ENCODE results near the gene MPV17.

Gene MPV17

GRCh38 chr2:27309651-27310050 is 13.2 kb downstream of the MPV17 start:
- H3K27me3 ChIP-seq (ENCODE audit: control insufficient read depth, low read length), result no peaks in the 10 kb centered on the region
- H3K9me2 ChIP-seq (replicated peaks; ENCODE audit: control insufficient read depth, low read length), result no peaks in the 10 kb centered on the region
- TF ChIP-seq EZH2phosphoT487 (IDR thresholded peaks at IDR 0.05; ENCODE audit: borderline replicate concordance, low read length) (no peak), CTCF (IDR thresholded peaks at IDR 0.05; ENCODE audit: low read depth, low read length, poor library complexity, severe bottlenecking) (no peak)

GRCh38 chr2:27308359-27308881 is 14.5 kb downstream of the MPV17 start, which contains the start of gene UCN:
Gene UCN, minus strand, starts transcription at chr2:27308445. Its CDS starts 550 bp downstream, at chr2:27307895.
- H3F3A ChIP-seq (ENCODE audit: control insufficient read depth, insufficient read depth), result no peaks in the 10 kb centered on the region; the same call in 1 of the 2 replicates
- H3K4me3 ChIP-seq (ENCODE audit: low read length), result no peak within 1 kb of the TSS
- H3K4me2 ChIP-seq (ENCODE audit: low read length), result no peak within 1 kb of the TSS

More at GRCh38 chr2:27309651-27310050, 13.2 kb downstream of the MPV17 start:
- Histone ChIP-seq H3K9me3 (ENCODE audit: control insufficient read depth, insufficient read depth, low read length) (no peaks in the 10 kb centered on the region), H3K4me3 (ENCODE audit: low read length) (no peak overlapping the region), H3F3A (ENCODE audit: control insufficient read depth, insufficient read depth) (no peaks in the 10 kb centered on the region; the same call in 1 of the 2 replicates), H3K79me2 (ENCODE audit: control insufficient read depth, low read length) (no peaks in the 10 kb centered on the region), H3K4me2 (ENCODE audit: low read length) (no peak overlapping the region), H3K4me1 (ENCODE audit: control insufficient read depth, low read length) (0 out of 2 replicates have a peak, but pooled peaks cover 5% of the 10 kb centered on the region), H4K20me1 (ENCODE audit: control insufficient read depth, insufficient read depth, low read depth, low read length) (no peaks in the 10 kb centered on the region), H3K36me3 (ENCODE audit: control insufficient read depth, low read length) (peaks cover 3% of the 10 kb centered on the region; the same call in 1 of the 2 replicates), H3K27ac (ENCODE audit: low read depth, low read length) (no peak overlapping the region)

DNA sequence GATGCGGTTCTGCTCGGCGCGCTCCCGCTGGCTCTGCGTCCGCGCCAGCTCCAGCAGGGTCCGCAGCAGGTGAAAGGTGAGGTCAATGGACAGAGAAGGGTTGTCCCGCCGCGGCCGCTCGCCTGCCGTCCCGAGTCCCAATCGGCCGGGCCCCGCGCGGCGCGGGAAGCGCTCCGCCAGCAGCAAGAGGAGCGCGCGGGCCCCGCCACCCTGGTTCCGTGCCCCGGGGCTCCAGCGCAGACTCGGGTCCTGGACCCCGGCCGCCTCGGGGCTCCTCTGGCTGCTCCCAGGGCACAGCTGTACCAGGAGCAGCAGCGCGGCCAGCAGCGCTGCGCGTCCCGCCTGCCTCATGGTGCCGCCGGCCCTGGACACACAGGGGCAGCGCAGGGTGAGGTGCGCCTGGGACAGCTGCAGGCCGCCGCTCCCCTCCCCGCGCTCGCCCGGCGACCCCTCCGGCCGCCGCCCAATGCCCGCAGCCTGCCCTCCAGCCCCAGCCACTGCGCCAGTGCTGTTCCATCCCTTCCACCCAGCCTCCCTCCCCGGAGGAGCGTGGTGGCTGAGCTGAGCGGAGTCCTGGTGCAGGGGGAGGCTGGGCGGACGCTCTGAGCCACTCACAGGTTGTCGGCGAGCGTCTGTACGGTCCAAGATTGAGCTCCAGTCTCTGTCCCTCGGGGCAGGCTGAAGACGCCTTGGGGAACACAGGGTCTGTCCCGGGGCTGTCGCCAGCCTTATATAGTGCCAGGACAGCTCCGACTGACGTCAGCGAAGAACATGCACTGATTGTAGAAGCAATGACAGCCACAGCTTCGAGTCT is 15.1 kb downstream of the MPV17 start:
- Histone ChIP-seq H4K20me1 (ENCODE audit: control insufficient read depth, insufficient read depth, low read depth, low read length) (no peaks in the 10 kb centered on the region), H3K4me3 (ENCODE audit: low read length) (no peak overlapping the region), H3K9me3 (ENCODE audit: control insufficient read depth, insufficient read depth, low read length) (no peaks in the 10 kb centered on the region), H3K9me2 (replicated peaks; ENCODE audit: control insufficient read depth, low read length) (no peaks in the 10 kb centered on the region), H3K27me3 (ENCODE audit: control insufficient read depth, low read length) (no peaks in the 10 kb centered on the region), H3K4me2 (ENCODE audit: low read length) (no peak overlapping the region), H3K4me1 (ENCODE audit: control insufficient read depth, low read length) (peaks cover 17% of the 10 kb centered on the region), H3F3A (ENCODE audit: control insufficient read depth, insufficient read depth) (peaks cover under 1% of the 10 kb centered on the region; the same call in 1 of the 2 replicates), H3K36me3 (ENCODE audit: control insufficient read depth, low read length) (peaks cover 3% of the 10 kb centered on the region; the same call in 1 of the 2 replicates), H3K27ac (ENCODE audit: low read depth, low read length) (no peak overlapping the region), H3K79me2 (ENCODE audit: control insufficient read depth, low read length) (no peaks in the 10 kb centered on the region)
- TF ChIP-seq CTCF (IDR thresholded peaks at IDR 0.05; ENCODE audit: low read depth, low read length, poor library complexity, severe bottlenecking), result no peak

More at GRCh38 chr2:27308359-27308881, 14.5 kb downstream of the MPV17 start, which contains the start of gene UCN:
- Histone ChIP-seq H3K27ac (ENCODE audit: low read depth, low read length) (no peak within 1 kb of the TSS), H3K27me3 (ENCODE audit: control insufficient read depth, low read length) (no peaks in the 10 kb centered on the region), H4K20me1 (ENCODE audit: control insufficient read depth, insufficient read depth, low read depth, low read length) (no peaks in the 10 kb centered on the region), H3K36me3 (ENCODE audit: control insufficient read depth, low read length) (peaks cover 3% of the 10 kb centered on the region; the same call in 1 of the 2 replicates), H3K79me2 (ENCODE audit: control insufficient read depth, low read length) (no peaks in the 10 kb centered on the region), H3K4me1 (ENCODE audit: control insufficient read depth, low read length) (peaks cover 10% of the 10 kb centered on the region; the same call in 1 of the 2 replicates), H3K9me2 (replicated peaks; ENCODE audit: control insufficient read depth, low read length) (no peaks in the 10 kb centered on the region), H3K9me3 (ENCODE audit: control insufficient read depth, insufficient read depth, low read length) (no peaks in the 10 kb centered on the region)
- TF ChIP-seq CTCF (IDR thresholded peaks at IDR 0.05; ENCODE audit: low read depth, low read length, poor library complexity, severe bottlenecking), result no peak
